ENCODE measurements around the gene ROCK1. TPM values are rescaled to one million over a fixed set of nuclear protein-coding genes. Genes with fewer than 3 reads are reported as not detected.
A peak's percentile ranks its signal among the peaks of the same experiment; 100 is the strongest.

Gene ROCK1
- total RNA-seq, 1 donor from 2014 or later: 68.2 TPM

- Mint-ChIP-seq H3K9me3 (no peaks in the 10 kb centered on the region), H3K4me1 (peaks cover 35% of the 10 kb centered on the region), H3K4me3 (no peak overlapping the region), H3K27me3 (no peaks in the 10 kb centered on the region), H3K27ac (no peak overlapping the region), H3K36me3 (ENCODE audit: low read depth) (peaks cover 13% of the 10 kb centered on the region)
- intact Hi-C loops (cut with micrococcal nuclease): loop anchor here (5.0 kb wide), 1 partner anchor 54 kb away; no protein-coding TSS in a partner anchor
- DNase-seq (no peak), ATAC-seq (ENCODE audit: low read depth) (no peak)
- ChIA-PET CTCF (no interaction called here), POLR2A (interaction anchor here (0.7 to 1.1 kb wide), 2 partner anchors 20 to 62 kb away, joined by 3 read pairs; no protein-coding TSS in a partner anchor)
- TF ChIP-seq, protein P1, sequence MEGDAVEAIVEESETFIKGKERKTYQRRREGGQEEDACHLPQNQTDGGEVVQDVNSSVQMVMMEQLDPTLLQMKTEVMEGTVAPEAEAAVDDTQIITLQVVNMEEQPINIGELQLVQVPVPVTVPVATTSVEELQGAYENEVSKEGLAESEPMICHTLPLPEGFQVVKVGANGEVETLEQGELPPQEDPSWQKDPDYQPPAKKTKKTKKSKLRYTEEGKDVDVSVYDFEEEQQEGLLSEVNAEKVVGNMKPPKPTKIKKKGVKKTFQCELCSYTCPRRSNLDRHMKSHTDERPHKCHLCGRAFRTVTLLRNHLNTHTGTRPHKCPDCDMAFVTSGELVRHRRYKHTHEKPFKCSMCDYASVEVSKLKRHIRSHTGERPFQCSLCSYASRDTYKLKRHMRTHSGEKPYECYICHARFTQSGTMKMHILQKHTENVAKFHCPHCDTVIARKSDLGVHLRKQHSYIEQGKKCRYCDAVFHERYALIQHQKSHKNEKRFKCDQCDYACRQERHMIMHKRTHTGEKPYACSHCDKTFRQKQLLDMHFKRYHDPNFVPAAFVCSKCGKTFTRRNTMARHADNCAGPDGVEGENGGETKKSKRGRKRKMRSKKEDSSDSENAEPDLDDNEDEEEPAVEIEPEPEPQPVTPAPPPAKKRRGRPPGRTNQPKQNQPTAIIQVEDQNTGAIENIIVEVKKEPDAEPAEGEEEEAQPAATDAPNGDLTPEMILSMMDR (IDR thresholded peaks at IDR 0.05): no peak
Observed at GRCh38 chr18:21053127-21053526, 58.5 kb downstream of the ROCK1 start.

DNA sequence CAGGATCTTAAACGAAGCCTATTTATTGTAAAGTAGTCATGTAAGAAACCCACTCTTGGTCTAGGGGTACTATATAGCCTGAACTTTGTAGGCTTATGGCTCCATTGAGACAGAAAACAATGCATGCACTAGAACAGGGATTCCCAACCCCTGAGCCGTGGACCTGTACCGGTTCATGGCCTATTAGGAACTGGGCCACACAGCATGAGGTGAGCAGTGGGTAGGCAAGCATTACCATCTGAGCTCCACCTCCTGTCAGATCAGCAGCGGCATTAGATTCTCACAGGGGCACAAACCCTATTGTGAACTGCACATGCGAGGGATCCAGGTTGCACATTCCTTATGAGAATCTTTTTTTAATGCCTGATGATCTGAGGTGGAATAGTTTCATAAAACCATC is 59.2 kb downstream of the ROCK1 start:
- peaks cover 18% of the 10 kb centered on the region for H3K36me3 Mint-ChIP-seq (ENCODE audit: low read depth)
- DNase-seq: no peak
- H3K4me1 Mint-ChIP-seq: peaks cover 36% of the 10 kb centered on the region
- H3K27ac Mint-ChIP-seq: no peak overlapping the region
- POLR2A ChIA-PET: interaction anchor here (0.7 to 1.1 kb wide), 2 partner anchors 19 to 63 kb away, joined by 3 read pairs; no protein-coding TSS in a partner anchor
- TF ChIP-seq, protein P1 (IDR thresholded peaks at IDR 0.05): no peak
- H3K27me3 Mint-ChIP-seq: no peaks in the 10 kb centered on the region
- no peak for ATAC-seq (ENCODE audit: low read depth)
- H3K4me3 Mint-ChIP-seq: no peak overlapping the region
- intact Hi-C loops (cut with micrococcal nuclease): loop anchor here (5.0 kb wide), 1 partner anchor 55 kb away; no protein-coding TSS in a partner anchor
- CTCF ChIA-PET: no interaction called here
- H3K9me3 Mint-ChIP-seq: no peaks in the 10 kb centered on the region

DNA sequence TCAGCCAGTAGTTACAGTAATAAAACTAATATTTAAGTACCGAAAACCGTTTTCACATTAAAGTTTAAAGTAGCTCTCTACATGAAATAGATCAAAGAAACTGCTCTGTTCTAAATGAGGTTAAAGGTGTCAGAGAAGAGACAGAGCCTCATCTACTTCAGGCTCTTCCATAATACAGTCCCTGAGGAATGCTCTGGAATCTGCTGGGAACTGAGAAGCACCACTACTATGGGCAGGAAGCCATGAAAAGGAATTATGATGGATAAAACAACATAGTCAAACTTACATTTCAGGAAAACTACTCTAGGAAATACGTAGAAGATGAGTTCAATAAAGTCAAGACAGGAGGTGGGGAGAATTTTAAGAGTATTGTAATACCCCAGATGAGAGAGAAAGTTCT is 60.0 kb downstream of the ROCK1 start:
- no peak for ATAC-seq (ENCODE audit: low read depth)
- no peak overlapping the region for H3K27ac Mint-ChIP-seq
- H3K9me3 Mint-ChIP-seq: no peaks in the 10 kb centered on the region
- TF ChIP-seq, protein P1 (IDR thresholded peaks at IDR 0.05): no peak
- ChIA-PET POLR2A (no interaction called here), CTCF (no interaction called here)
- H3K27me3 Mint-ChIP-seq: no peaks in the 10 kb centered on the region
- H3K4me3 Mint-ChIP-seq: no peak overlapping the region
- peaks cover 36% of the 10 kb centered on the region for H3K4me1 Mint-ChIP-seq
- no peak for DNase-seq
- H3K36me3 Mint-ChIP-seq (ENCODE audit: low read depth): peaks cover 25% of the 10 kb centered on the region
- intact Hi-C loops (cut with micrococcal nuclease): loop anchor here (5.0 kb wide), 1 partner anchor 56 kb away; no protein-coding TSS in a partner anchor

DNA sequence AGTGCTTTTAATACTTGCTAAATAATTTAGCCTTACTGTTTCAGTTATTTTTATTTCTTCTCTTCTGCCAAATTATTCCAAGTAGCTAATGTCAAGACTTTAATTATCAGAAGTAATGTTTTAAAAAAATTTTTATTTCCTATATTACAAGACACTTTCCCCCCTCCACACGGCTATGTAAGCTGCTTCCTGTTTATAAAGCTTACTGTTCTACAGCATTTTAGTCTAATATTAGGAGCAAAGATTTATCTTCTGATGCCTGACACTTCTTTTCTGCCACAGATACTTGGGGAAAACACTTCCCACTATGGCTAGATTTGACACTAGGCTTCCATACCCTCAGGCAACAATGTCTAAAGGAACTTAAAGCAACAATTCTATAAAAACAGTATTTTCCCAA is 62.3 kb downstream of the ROCK1 start:
- TF ChIP-seq, protein P1 (IDR thresholded peaks at IDR 0.05): no peak
- Mint-ChIP-seq H3K27me3 (no peaks in the 10 kb centered on the region), H3K27ac (peak overlapping the region; percentile 46), H3K36me3 (ENCODE audit: low read depth) (peaks cover 39% of the 10 kb centered on the region), H3K9me3 (no peaks in the 10 kb centered on the region), H3K4me1 (peaks cover 36% of the 10 kb centered on the region), H3K4me3 (no peak overlapping the region)
- POLR2A ChIA-PET: no interaction called here
- intact Hi-C loops (cut with micrococcal nuclease): no loop called here
- ATAC-seq (ENCODE audit: low read depth) (no peak), DNase-seq (no peak)
- CTCF ChIA-PET: no interaction called here

DNA sequence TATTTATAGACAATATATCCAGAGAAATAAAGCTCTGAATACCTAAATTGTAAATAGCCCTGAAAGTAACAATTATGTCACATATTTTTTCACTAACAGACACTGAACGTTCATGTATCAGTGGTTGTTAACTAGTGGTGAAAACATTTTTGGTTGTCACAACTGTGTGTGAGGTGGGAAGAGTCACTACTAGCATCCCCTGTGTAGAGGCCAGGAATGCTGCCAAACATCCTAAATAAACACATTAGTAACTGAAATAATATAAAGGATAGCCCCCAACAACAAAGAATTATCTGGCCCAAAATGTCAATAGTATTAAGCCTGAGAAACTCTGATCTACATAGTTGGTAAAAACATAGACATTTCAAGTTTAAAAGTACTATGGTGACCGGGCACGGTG is 64.5 kb downstream of the ROCK1 start:
- intact Hi-C loops (cut with micrococcal nuclease): no loop called here
- peaks cover 47% of the 10 kb centered on the region for H3K36me3 Mint-ChIP-seq (ENCODE audit: low read depth)
- no peaks in the 10 kb centered on the region for H3K27me3 Mint-ChIP-seq
- DNase-seq: no peak
- no peak overlapping the region for H3K27ac Mint-ChIP-seq
- ChIA-PET CTCF (no interaction called here), POLR2A (no interaction called here)
- no peak overlapping the region for H3K4me3 Mint-ChIP-seq
- TF ChIP-seq, protein P1 (IDR thresholded peaks at IDR 0.05): no peak
- peaks cover 27% of the 10 kb centered on the region for H3K4me1 Mint-ChIP-seq
- no peak for ATAC-seq (ENCODE audit: low read depth)
- H3K9me3 Mint-ChIP-seq: no peaks in the 10 kb centered on the region
